GM12878 (cell line): Measurements from ENCODE around the gene FLT3LG.

Experiments used
- BCL3 ChIP-seq: IDR thresholded peaks from 2 replicates; pipeline ENCODE4 v1.6.1; 2011; ENCODE audit warnings: borderline replicate concordance, low read depth, mild to moderate bottlenecking, moderate library complexity, low read length; ENCODE audit not compliant: insufficient read depth, poor library complexity, severe bottlenecking
- CBX5 ChIP-seq: sonication (generic); IDR thresholded peaks from 2 replicates; pipeline ENCODE4 v1.6.1; 2016; ENCODE audit warnings: low read depth, moderate library complexity, mild to moderate bottlenecking, inconsistent platforms
- CHD1 ChIP-seq: IDR thresholded peaks from 2 replicates; pipeline ENCODE4 v1.6.1; 2012; ENCODE audit warnings: low read depth, low read length, improper control_type of control experiment
- CTCF ChIP-seq, 3 experiments: IDR thresholded peaks in 2 of 3; conservative IDR thresholded peaks in 1 of 3; 2 replicates each; pipeline ENCODE4 v1.5.1; 2011; ENCODE audit warnings: low read depth in 3 of 3, low read length in 3 of 3, mild to moderate bottlenecking in 3 of 3, control low read depth in 2 of 3, moderate library complexity in 2 of 3, inconsistent platforms in 1 of 3, mixed read lengths in 1 of 3; ENCODE audit not compliant: control insufficient read depth in 2 of 3, insufficient read depth in 1 of 3; ENCODE audit errors: extremely low read depth in 1 of 3
- EZH2 ChIP-seq: IDR thresholded peaks from 2 replicates; pipeline ENCODE4 v1.6.1; 2012; ENCODE audit warnings: low read depth, mild to moderate bottlenecking, control low read depth, inconsistent platforms, low read length, borderline replicate concordance; ENCODE audit not compliant: control insufficient read depth
- FOXK2 ChIP-seq: fragments of 450-650 bp; IDR thresholded peaks from 2 replicates; pipeline ENCODE4 v1.6.1; 2017; ENCODE audit warnings: mild to moderate bottlenecking, moderate library complexity
- POLR2A ChIP-seq: IDR thresholded peaks from 2 replicates; pipeline ENCODE4 v1.6.1; 2011; ENCODE audit warnings: low read depth, mild to moderate bottlenecking, low read length
- POU2F2 ChIP-seq: IDR thresholded peaks from 3 replicates; pipeline ENCODE4 v1.6.1; 2011; ENCODE audit warnings: low read depth, mild to moderate bottlenecking, low read length, borderline replicate concordance
- RAD21 ChIP-seq: IDR thresholded peaks from 2 replicates; pipeline ENCODE4 v1.6.1; 2011; ENCODE audit warnings: mild to moderate bottlenecking, low read depth, low read length, moderate library complexity; ENCODE audit not compliant: insufficient read depth
- SMC3 ChIP-seq: IDR thresholded peaks from 2 replicates; pipeline ENCODE4 v1.6.1; 2011; ENCODE audit warnings: low read length, improper control_type of control experiment, borderline replicate concordance
- TAF1 ChIP-seq: IDR thresholded peaks from 2 replicates; pipeline ENCODE4 v1.6.1; 2011; ENCODE audit warnings: mild to moderate bottlenecking, low read depth, low read length, borderline replicate concordance
- ZNF274 ChIP-seq: IDR thresholded peaks from one replicate; pipeline ENCODE4 v1.8.0; 2011; ENCODE audit not compliant: insufficient read length, insufficient read depth

GRCh38 chr19:49491030-49491803 is 17.2 kb downstream of the FLT3LG start:
- TF ChIP-seq RAD21 (no peak), FOXK2 (no peak), CTCF (IDR thresholded peaks at IDR 0.05 in 2 of 3, conservative IDR thresholded peaks at IDR 0.05 in 1 of 3; ENCODE audit: control insufficient read depth in 2 of 3, extremely low read depth in 1 of 3, insufficient read depth in 1 of 3, low read depth in 3 of 3, low read length in 3 of 3) (no peak), POLR2A (peak; percentile 56), TAF1 (no peak), SMC3 (no peak), CHD1 (no peak), POU2F2 (no peak), CBX5 (no peak), BCL3 (no peak), EZH2 (no peak), ZNF274 (no peak)
